Astrocyte (in vitro differentiated cells and primary cell): ENCODE measurements around the gene THNSL1.

Experiments used
- CTCF ChIP-seq: IDR thresholded peaks from 2 replicates; pipeline ENCODE4 v1.5.1; 2011; ENCODE audit warnings: low read depth, mild to moderate bottlenecking, inconsistent platforms, low read length, moderate library complexity; ENCODE audit not compliant: insufficient read depth
- EZH2 ChIP-seq: IDR thresholded peaks from 2 replicates; pipeline ENCODE4 v1.6.1; 2012; ENCODE audit warnings: mild to moderate bottlenecking, low read length, inconsistent platforms; ENCODE audit not compliant: insufficient read depth

- TF ChIP-seq CTCF: no peak
- TF ChIP-seq EZH2: no peak
Measured at GRCh38 chr10:24989867-24990266, 26.5 kb upstream of the THNSL1 start.
